Upper lobe of left lung (tissue), 6 donors: ENCODE data around the gene ANAPC2. TPM values are rescaled to one million over a fixed set of nuclear protein-coding genes. Genes with fewer than 3 reads are reported as not detected.

Experiments used
- ATAC-seq, 2 donors: fragments of 200-7000 bp; cut with Tn5 transposase; one replicate each; pipeline ENCODE4 v1.9.1; 2022; ENCODE audit warnings: mild to moderate bottlenecking in 2 of 2, moderate library complexity in 2 of 2; ENCODE audit not compliant: low FRiP score in 2 of 2
- DNase-seq, 2 donors: peaks; one replicate each; pipeline ENCODE4 v3.0.0-alpha.2; 2019 to 2020
- H3K27ac ChIP-seq, 4 donors: fragments of 200-600 bp; sonication (generic); one replicate each; pipeline ENCODE4 v1.5.1; 2016 to 2019
- H3K27me3 ChIP-seq, 4 donors: fragments of 200-600 bp; sonication (generic); one replicate each; pipeline ENCODE4 v1.5.1; 2017 to 2019
- H3K36me3 ChIP-seq, 4 donors: fragments of 200-600 bp; sonication (generic); one replicate each; pipeline ENCODE4 v1.5.1; 2016 to 2019
- H3K4me1 ChIP-seq, 4 donors: fragments of 200-600 bp; sonication (generic); one replicate each; pipeline ENCODE4 v1.5.1; 2018 to 2019
- H3K4me3 ChIP-seq, 4 donors: fragments of 200-600 bp; sonication (generic); one replicate each; pipeline ENCODE4 v1.5.1; 2017 to 2019; ENCODE audit warnings: mild to moderate bottlenecking in 2 of 4, moderate library complexity in 1 of 4
- H3K9me3 ChIP-seq, 4 donors: fragments of 200-600 bp; sonication (generic); one replicate each; pipeline ENCODE4 v1.5.1; 2018 to 2019
- CTCF ChIP-seq, 6 experiments: fragments of 450-650 bp in 4 of 6; fragments of 200-600 bp in 2 of 6; sonication (generic) in 2 of 6; IDR thresholded peaks; one replicate each; pipeline ENCODE4 v1.5.1; 2016 to 2019; ENCODE audit warnings: antibody characterized with exemption in 6 of 6
- EP300 ChIP-seq, 4 donors: sonication (generic); formaldehyde crosslinking; IDR thresholded peaks; one replicate each; pipeline ENCODE4 v1.5.1; 2017; ENCODE audit warnings: antibody characterized with exemption in 4 of 4, control low read depth in 2 of 4
- POLR2A ChIP-seq, 4 donors: fragments of 450-650 bp; IDR thresholded peaks; one replicate each; pipeline ENCODE4 v1.5.1; 2016 to 2017; ENCODE audit warnings: antibody characterized with exemption in 4 of 4, mild to moderate bottlenecking in 2 of 4
- POLR2AphosphoS5 ChIP-seq, 2 donors: sonication (generic); formaldehyde crosslinking; IDR thresholded peaks; one replicate each; pipeline ENCODE4 v1.5.1; 2017; ENCODE audit warnings: antibody characterized with exemption in 2 of 2
- WGBS, 2 donors: methylation state at CpG; one replicate each; pipeline ENCODE4 v1.1.5; 2017 to 2018; 5-methylcytosine and 5-hydroxymethylcytosine counted together
- total RNA-seq, 6 donors: library from RNA; depleted of rRNA in 4 of 6; stranded (reverse); fragments of >200 nt in 4 of 6; gene quantifications; one replicate each; pipeline versions ENCODE4 v1.1.0 to v1.2.1, GENCODE V29; 2016 to 2021
- donor health status: DM: no; HTN: no; CAD: no; lungs with moderate emphysema.
- donor health status: DM: no; HTN: yes; CAD: no; lungs with severe emphysema.

Gene ANAPC2
- total RNA-seq, 6 donors from 2014 or later, result 31.9 to 174 (median 67.3) TPM

- DNase-seq (peak in 1 of 2 donors; percentile 82), ATAC-seq (no peak)
- WGBS, 2 donors, result 19 to 61% methylated on average over 15 of the region's 33 CpGs
- Histone ChIP-seq H3K9me3 (no peaks in the 10 kb centered on the region), H3K4me3 (no peak overlapping the region), H3K4me1 (peaks cover 0 to 7% (median 6%) of the 10 kb centered on the region in 4 donors), H3K36me3 (peaks cover 10 to 31% (median 25%) of the 10 kb centered on the region in 4 donors), H3K27ac (no peak overlapping the region), H3K27me3 (peaks cover 0 to 6% (median 2%) of the 10 kb centered on the region in 4 donors)
- TF ChIP-seq CTCF (IDR thresholded peaks at IDR 0.05) (no peak), POLR2AphosphoS5 (IDR thresholded peaks at IDR 0.05) (no peak), POLR2A (IDR thresholded peaks at IDR 0.05) (no peak), EP300 (IDR thresholded peaks at IDR 0.05) (no peak)
Observed at GRCh38 chr9:137175345-137175961, 12.9 kb downstream of the ANAPC2 start.

- H3K9me3 ChIP-seq, result no peaks in the 10 kb centered on the region
- H3K4me1 ChIP-seq, result peaks cover 1 to 13% (median 10%) of the 10 kb centered on the region in 4 donors
- DNase-seq (peak in 1 of 2 donors; percentile 81), ATAC-seq (no peak)
- H3K27ac ChIP-seq, result no peak overlapping the region
- WGBS, 2 donors, result 46 to 57% methylated on average over 15 to 34 of the region's 34 CpGs
- H3K36me3 ChIP-seq, result peaks cover 3 to 24% (median 18%) of the 10 kb centered on the region in 4 donors
- peaks cover 0 to 12% (median 6%) of the 10 kb centered on the region in 4 donors for H3K27me3 ChIP-seq
- peak in 1 of 6 experiments; percentile 15 for TF ChIP-seq CTCF (IDR thresholded peaks at IDR 0.05)
- TF ChIP-seq POLR2AphosphoS5 (IDR thresholded peaks at IDR 0.05), result no peak
- no peak for TF ChIP-seq EP300 (IDR thresholded peaks at IDR 0.05)
- no peak for TF ChIP-seq POLR2A (IDR thresholded peaks at IDR 0.05)
- no peak overlapping the region for H3K4me3 ChIP-seq
Observed at GRCh38 chr9:137174722-137175293, 13.6 kb downstream of the ANAPC2 start.

- no peak overlapping the region for H3K27ac ChIP-seq
- WGBS, 2 donors, result 58 to 88% methylated on average over 15 to 42 of the region's 45 CpGs
- ATAC-seq, result no peak
- no peak for TF ChIP-seq CTCF (IDR thresholded peaks at IDR 0.05)
- no peak for TF ChIP-seq POLR2A (IDR thresholded peaks at IDR 0.05)
- TF ChIP-seq POLR2AphosphoS5 (IDR thresholded peaks at IDR 0.05), result no peak
- TF ChIP-seq EP300 (IDR thresholded peaks at IDR 0.05), result no peak
- DNase-seq, result peak in 1 of 2 donors; percentile 81
- H3K4me1 ChIP-seq, result peaks cover 9 to 21% (median 18%) of the 10 kb centered on the region in 4 donors
- no peak overlapping the region for H3K4me3 ChIP-seq
- peaks cover 0 to 20% (median 13%) of the 10 kb centered on the region in 4 donors for H3K27me3 ChIP-seq
- H3K9me3 ChIP-seq, result no peaks in the 10 kb centered on the region
- H3K36me3 ChIP-seq, result peaks cover 0 to 16% (median 12%) of the 10 kb centered on the region in 4 donors
Observed at GRCh38 chr9:137173796-137174664, 14.3 kb downstream of the ANAPC2 start.

- TF ChIP-seq POLR2A (IDR thresholded peaks at IDR 0.05) (no peak), EP300 (IDR thresholded peaks at IDR 0.05) (no peak), POLR2AphosphoS5 (IDR thresholded peaks at IDR 0.05) (no peak), CTCF (IDR thresholded peaks at IDR 0.05) (no peak)
- Histone ChIP-seq H3K9me3 (no peaks in the 10 kb centered on the region), H3K36me3 (peaks cover 0 to 8% (median 5%) of the 10 kb centered on the region in 4 donors), H3K27me3 (peaks cover 4 to 29% (median 19%) of the 10 kb centered on the region in 4 donors), H3K4me3 (no peak overlapping the region), H3K27ac (no peak overlapping the region), H3K4me1 (peaks cover 18 to 29% (median 27%) of the 10 kb centered on the region in 4 donors)
- DNase-seq (peak in 1 of 2 donors; percentile 52), ATAC-seq (no peak)
- 51 to 59% methylated on average over 16 to 21 of the region's 21 CpGs for WGBS, 2 donors
Observed at GRCh38 chr9:137172901-137173795, 15.2 kb downstream of the ANAPC2 start.
